ENCODE results near the gene CACNA2D4.

The CACNA2D4 gene

GRCh38 chr12:1844661-1845409 is 73.6 kb downstream of the CACNA2D4 start:
- H3K4me3 ChIP-seq (ENCODE audit: control insufficient read depth, low read depth, low read length), result no peak overlapping the region
- no peak for TF ChIP-seq CTCF (IDR thresholded peaks at IDR 0.05; ENCODE audit: control insufficient read depth, insufficient read depth, low read depth, low read length, missing control alignments)
- DNase-seq (ENCODE audit: low read depth), result no peak

- no peak for DNase-seq (ENCODE audit: low read depth)
- TF ChIP-seq CTCF (IDR thresholded peaks at IDR 0.05; ENCODE audit: control insufficient read depth, insufficient read depth, low read depth, low read length, missing control alignments), result no peak
- no peak overlapping the region for H3K4me3 ChIP-seq (ENCODE audit: control insufficient read depth, low read depth, low read length)
Observed at GRCh38 chr12:1844223-1844622, 74.2 kb downstream of the CACNA2D4 start.

GRCh38 chr12:1843641-1844005 is 74.8 kb downstream of the CACNA2D4 start:
- TF ChIP-seq CTCF (IDR thresholded peaks at IDR 0.05; ENCODE audit: control insufficient read depth, insufficient read depth, low read depth, low read length, missing control alignments), result no peak
- H3K4me3 ChIP-seq (ENCODE audit: control insufficient read depth, low read depth, low read length), result no peak overlapping the region
- DNase-seq (ENCODE audit: low read depth), result no peak

- no peak overlapping the region for H3K4me3 ChIP-seq (ENCODE audit: control insufficient read depth, low read depth, low read length)
- DNase-seq (ENCODE audit: low read depth), result no peak
- TF ChIP-seq CTCF (IDR thresholded peaks at IDR 0.05; ENCODE audit: control insufficient read depth, insufficient read depth, low read depth, low read length, missing control alignments), result no peak
Observed at GRCh38 chr12:1842905-1843640, 75.4 kb downstream of the CACNA2D4 start.

- DNase-seq (ENCODE audit: low read depth), result no peak
- TF ChIP-seq CTCF (IDR thresholded peaks at IDR 0.05; ENCODE audit: control insufficient read depth, insufficient read depth, low read depth, low read length, missing control alignments), result no peak
- H3K4me3 ChIP-seq (ENCODE audit: control insufficient read depth, low read depth, low read length), result no peak overlapping the region
Observed at GRCh38 chr12:1842183-1842904, 76.1 kb downstream of the CACNA2D4 start.

- no peak for TF ChIP-seq CTCF (IDR thresholded peaks at IDR 0.05; ENCODE audit: control insufficient read depth, insufficient read depth, low read depth, low read length, missing control alignments)
- DNase-seq (ENCODE audit: low read depth), result no peak
- no peak overlapping the region for H3K4me3 ChIP-seq (ENCODE audit: control insufficient read depth, low read depth, low read length)
Observed at GRCh38 chr12:1841586-1842182, 76.8 kb downstream of the CACNA2D4 start.

Measured in AG09309 (cell line).